HepG2 (cell line): Measurements from ENCODE around the gene TXNDC2. TPM values are rescaled to one million over a fixed set of nuclear protein-coding genes. Genes with fewer than 3 reads are reported as not detected.
A peak's percentile ranks its signal among the peaks of the same experiment; 100 is the strongest.

Source experiments
- AKNA ChIP-seq: sonication (generic); formaldehyde crosslinking; IDR thresholded peaks from 2 replicates; pipeline ENCODE4 v1.4.0; 2020; ENCODE audit warnings: missing genetic modification reagents, borderline replicate concordance
- ATAD3A ChIP-seq: sonication (generic); formaldehyde crosslinking; IDR thresholded peaks from 2 replicates; pipeline ENCODE4 v1.4.0; 2020; ENCODE audit warnings: missing genetic modification reagents
- DMAP1 ChIP-seq: IDR thresholded peaks from 2 replicates; pipeline ENCODE4 v1.6.1; 2016
- PATZ1 ChIP-seq: sonication (generic); formaldehyde crosslinking; IDR thresholded peaks from 2 replicates; pipeline ENCODE4 v1.4.0; 2020; ENCODE audit warnings: missing genetic modification reagents
- PHF21A ChIP-seq: sonication (generic); formaldehyde crosslinking; IDR thresholded peaks from 2 replicates; pipeline ENCODE4 v1.5.0; 2020; ENCODE audit warnings: mild to moderate bottlenecking, missing genetic modification reagents
- PRDM15 ChIP-seq: sonication (generic); formaldehyde crosslinking; IDR thresholded peaks from 2 replicates; pipeline ENCODE4 v1.4.0; 2020; ENCODE audit warnings: missing genetic modification reagents
- TBX2 ChIP-seq: sonication (generic); formaldehyde crosslinking; IDR thresholded peaks from 2 replicates; pipeline ENCODE4 v1.5.0; 2020; ENCODE audit warnings: missing genetic modification reagents, mild to moderate bottlenecking, borderline replicate concordance
- THAP7 ChIP-seq: sonication (generic); formaldehyde crosslinking; IDR thresholded peaks from 2 replicates; pipeline ENCODE4 v1.8.1; 2023; ENCODE audit warnings: mild to moderate bottlenecking, missing genetic modification reagents
- THYN1 ChIP-seq: sonication (generic); formaldehyde crosslinking; IDR thresholded peaks from 2 replicates; pipeline ENCODE4 v1.8.1; 2023; ENCODE audit warnings: low read depth, mild to moderate bottlenecking, moderate library complexity, missing genetic modification reagents, borderline replicate concordance
- WIZ ChIP-seq: sonication (generic); formaldehyde crosslinking; IDR thresholded peaks from 2 replicates; pipeline ENCODE4 v1.5.1; 2020; ENCODE audit warnings: mild to moderate bottlenecking, missing genetic modification reagents
- ZFP91 ChIP-seq: sonication (generic); formaldehyde crosslinking; IDR thresholded peaks from 2 replicates; pipeline ENCODE4 v1.9.0; 2022; ENCODE audit warnings: missing genetic modification reagents, mild to moderate bottlenecking, borderline replicate concordance
- ZNF550 ChIP-seq: sonication (generic); formaldehyde crosslinking; IDR thresholded peaks from 2 replicates; pipeline ENCODE4 v1.4.0; 2020; ENCODE audit warnings: mild to moderate bottlenecking, missing genetic modification reagents, borderline replicate concordance
- ZNF552 ChIP-seq: sonication (generic); formaldehyde crosslinking; IDR thresholded peaks from 2 replicates; pipeline ENCODE4 v1.9.0; 2022; ENCODE audit warnings: missing genetic modification reagents, mild to moderate bottlenecking, borderline replicate concordance
- ZNF614 ChIP-seq: IDR thresholded peaks from 2 replicates; pipeline ENCODE4 v1.6.1; 2018; ENCODE audit warnings: missing biosample characterization, missing genetic modification reagents, inconsistent platforms, borderline replicate concordance
- polyA plus RNA-seq, 8 experiments: library from polyadenylated mRNA; depleted of rRNA in 3 of 8; stranded (reverse) in 7 of 8; unstranded in 1 of 8; fragments of >200 nt; fragmentation: Illumina TruSeq in 4 of 8; extraction: Trizol in 4 of 8; gene quantifications; 2 replicates each; pipeline versions ENCODE4 v1.2.1 to v1.2.3, GENCODE V29; 2011 to 2016; ENCODE audit warnings: low read depth in 4 of 8, missing spikeins in 1 of 8, mixed read lengths in 1 of 8; ENCODE audit not compliant: insufficient read depth in 1 of 8
- total RNA-seq, 5 experiments: library from RNA; depleted of rRNA; stranded (reverse); fragments of >200 nt; fragmentation: Illumina TruSeq; extraction: Trizol; gene quantifications; 2 replicates each; pipeline ENCODE4 v1.2.3, GENCODE V29; 2016; ENCODE audit warnings: low read depth in 1 of 5

The TXNDC2 gene
- total and polyA plus RNA-seq, 2 of the 13 experiments (the other 11 are each of a cell fraction or from before 2014, with no cell fraction given) = not detected

GRCh38 chr18:9913526-9914333 is 28.0 kb downstream of the TXNDC2 start, which contains the start of gene VAPA (continued):
- TF ChIP-seq PATZ1 (CRISPR knock-in tag) = peak; percentile 31; the same call in 1 of the 2 replicates
- no peak for TF ChIP-seq THYN1 (CRISPR knock-in tag)
- TF ChIP-seq PRDM15 (CRISPR knock-in tag) = no peak
- 0 out of 2 replicates have a peak, but pooled peaks have one; percentile 5 for TF ChIP-seq WIZ (CRISPR knock-in tag)
- TF ChIP-seq TBX2 (CRISPR knock-in tag) = no peak
- 0 out of 2 replicates have a peak, but pooled peaks have one; percentile 40 for TF ChIP-seq PHF21A (CRISPR knock-in tag)
- TF ChIP-seq ATAD3A (CRISPR knock-in tag) = no peak
- TF ChIP-seq ZNF552 (CRISPR knock-in tag) = peak; percentile 66; the same call in 1 of the 2 replicates
- TF ChIP-seq ZNF550 (CRISPR knock-in tag) = 0 out of 2 replicates have a peak, but pooled peaks have one; percentile 23
- peak; percentile 60 for TF ChIP-seq ZFP91 (CRISPR knock-in tag)
- TF ChIP-seq AKNA = no peak
- no peak for TF ChIP-seq ZNF614
- TF ChIP-seq THAP7 (CRISPR knock-in tag) = no peak
- TF ChIP-seq DMAP1 (CRISPR knock-in tag) = peak; percentile 49; the same call in 1 of the 2 replicates
